CD4-positive, alpha-beta T cell treated with Interleukin-12 subunit alpha and Interleukin-12 subunit beta, for 1 hour (primary cell): ENCODE results near the gene RELT.

Experiments
- DNase-seq: peaks from one replicate; pipeline ENCODE4 v3.0.0-alpha.2; 2020

RELT gene, protein sequence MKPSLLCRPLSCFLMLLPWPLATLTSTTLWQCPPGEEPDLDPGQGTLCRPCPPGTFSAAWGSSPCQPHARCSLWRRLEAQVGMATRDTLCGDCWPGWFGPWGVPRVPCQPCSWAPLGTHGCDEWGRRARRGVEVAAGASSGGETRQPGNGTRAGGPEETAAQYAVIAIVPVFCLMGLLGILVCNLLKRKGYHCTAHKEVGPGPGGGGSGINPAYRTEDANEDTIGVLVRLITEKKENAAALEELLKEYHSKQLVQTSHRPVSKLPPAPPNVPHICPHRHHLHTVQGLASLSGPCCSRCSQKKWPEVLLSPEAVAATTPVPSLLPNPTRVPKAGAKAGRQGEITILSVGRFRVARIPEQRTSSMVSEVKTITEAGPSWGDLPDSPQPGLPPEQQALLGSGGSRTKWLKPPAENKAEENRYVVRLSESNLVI

DNA sequence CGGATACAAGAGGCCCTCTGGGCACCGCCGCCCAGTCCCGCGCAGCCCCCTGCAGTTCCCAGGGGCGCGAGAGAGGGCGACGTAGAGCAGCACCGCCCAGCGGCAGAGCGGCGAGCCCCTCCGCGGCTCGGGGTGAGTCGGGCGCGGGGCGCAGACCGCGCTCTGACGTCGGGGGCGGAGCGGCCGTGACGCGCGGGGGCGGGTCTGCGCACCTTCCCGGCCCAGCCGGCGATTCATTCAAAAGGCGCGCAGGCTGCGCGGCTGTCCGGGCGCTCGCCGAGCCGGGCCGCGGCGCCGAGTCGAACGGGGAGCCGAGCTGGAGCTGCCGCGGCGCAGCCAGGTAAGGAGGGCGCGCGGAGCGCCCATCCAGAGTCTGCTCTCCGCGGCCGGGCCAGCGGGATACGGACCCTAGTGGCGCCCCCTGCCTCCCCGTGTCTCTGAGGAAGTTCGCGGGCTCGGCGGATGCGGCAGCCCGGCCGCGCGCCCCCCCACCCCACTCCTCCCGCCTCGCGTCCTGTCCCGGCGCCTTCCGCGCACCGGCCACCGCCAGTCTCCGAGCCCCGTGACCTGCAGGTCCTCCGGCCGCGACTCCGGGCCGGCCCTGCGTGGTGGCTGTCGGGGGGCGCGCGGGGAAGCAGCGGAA lies at the start of gene RELT:
Gene RELT (plus strand): TSS at position 240 of the 643 bp plus-strand sequence. CDS start 12,738 bp downstream, outside the sequence.
- peak; percentile 96 for DNase-seq

DNA sequence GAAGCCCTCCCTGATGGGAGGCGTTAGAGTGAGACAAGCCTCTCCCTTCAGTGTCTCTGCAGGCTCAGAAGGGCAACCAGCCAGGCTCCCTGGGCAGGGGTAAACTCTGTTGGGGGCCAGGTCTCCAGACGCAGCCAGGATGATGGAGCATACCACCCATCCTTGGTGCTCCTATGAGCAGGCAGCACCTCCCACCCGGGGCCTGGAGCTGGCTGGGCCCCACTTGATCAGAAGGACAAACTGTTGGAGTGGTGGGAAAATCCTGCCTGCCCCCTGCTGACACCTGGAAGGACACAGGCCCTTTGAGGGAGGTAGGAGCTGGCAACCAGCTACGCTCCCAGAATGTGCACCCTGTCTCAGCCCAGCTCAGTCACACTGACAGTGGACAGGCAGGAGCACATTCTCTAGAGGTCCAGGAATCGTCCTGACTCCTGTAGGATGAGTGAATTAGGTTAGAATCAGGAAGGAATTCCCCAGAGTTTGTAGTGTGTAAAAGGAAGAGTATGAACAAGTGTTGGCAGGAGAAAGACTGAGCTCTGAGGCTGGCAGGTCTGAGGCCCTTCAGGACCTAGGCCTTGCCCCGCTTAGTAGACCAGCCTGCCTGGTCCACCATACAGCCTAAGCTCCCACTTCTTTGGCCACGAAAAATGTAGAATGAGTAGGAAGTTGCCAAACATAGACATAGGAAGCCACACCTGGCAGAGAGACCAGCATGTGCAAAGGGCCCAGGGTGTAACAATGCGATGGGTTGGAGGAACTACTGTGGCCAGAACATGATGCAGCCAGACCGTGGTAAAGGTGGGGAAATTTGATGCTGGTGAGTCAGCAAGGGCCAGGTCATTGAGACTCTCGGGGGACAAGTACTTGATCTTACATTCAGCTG lies 49.0 kb upstream of the RELT start:
- no peak for DNase-seq

DNA sequence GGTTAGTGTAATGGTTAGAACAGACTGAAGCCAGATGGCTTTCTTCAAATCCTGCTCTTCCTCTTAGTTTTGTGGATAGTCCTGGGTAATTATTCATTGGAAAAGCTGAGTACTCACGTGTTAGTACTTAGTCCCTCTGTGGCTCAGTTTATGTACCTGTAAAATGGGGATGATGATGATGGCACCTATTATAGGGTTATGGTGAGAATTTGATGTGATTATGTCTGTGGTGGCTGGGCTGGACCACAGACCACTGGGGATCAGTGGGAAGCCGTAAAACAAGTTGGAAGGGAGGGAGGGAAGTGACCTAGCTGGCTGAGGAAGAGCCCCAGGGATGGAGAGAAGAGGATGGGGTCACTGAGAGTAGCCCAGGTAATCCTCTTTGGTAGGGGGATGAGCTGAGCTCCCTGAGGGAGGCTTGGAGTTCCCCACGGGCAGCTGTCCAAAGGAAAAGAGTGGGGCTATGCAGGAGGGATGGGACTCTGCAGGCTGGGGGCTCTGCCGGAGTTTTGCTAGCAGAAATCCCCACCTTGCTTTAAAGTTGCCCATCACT lies 48.3 kb upstream of the RELT start:
- no peak for DNase-seq

DNA sequence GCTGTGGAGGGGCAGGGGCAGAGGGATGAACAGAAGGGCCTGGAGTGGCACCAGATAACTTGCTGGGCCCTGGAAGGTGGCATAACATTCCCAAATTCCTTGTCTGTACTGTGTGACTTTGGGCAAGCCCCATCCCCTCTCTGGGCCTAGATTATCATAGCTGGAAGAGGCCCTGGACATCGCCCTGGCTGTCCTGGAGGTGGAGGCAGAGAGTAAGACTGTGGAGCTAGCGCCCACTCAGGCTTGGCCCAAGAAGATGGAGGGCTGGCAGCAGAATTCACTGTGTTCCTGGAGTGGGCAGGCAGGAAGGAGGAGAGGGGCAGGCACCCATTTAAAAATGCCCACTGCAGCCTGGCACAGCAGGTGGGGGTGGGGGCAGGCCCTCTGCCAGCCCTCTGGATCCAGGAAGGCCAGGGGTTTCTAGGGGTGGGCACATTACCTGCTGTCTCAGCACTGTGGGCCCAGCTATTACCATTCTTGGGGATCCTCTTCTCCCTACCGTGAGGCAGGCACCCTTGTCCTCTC lies 45.6 kb upstream of the RELT start:
- no peak for DNase-seq

DNA sequence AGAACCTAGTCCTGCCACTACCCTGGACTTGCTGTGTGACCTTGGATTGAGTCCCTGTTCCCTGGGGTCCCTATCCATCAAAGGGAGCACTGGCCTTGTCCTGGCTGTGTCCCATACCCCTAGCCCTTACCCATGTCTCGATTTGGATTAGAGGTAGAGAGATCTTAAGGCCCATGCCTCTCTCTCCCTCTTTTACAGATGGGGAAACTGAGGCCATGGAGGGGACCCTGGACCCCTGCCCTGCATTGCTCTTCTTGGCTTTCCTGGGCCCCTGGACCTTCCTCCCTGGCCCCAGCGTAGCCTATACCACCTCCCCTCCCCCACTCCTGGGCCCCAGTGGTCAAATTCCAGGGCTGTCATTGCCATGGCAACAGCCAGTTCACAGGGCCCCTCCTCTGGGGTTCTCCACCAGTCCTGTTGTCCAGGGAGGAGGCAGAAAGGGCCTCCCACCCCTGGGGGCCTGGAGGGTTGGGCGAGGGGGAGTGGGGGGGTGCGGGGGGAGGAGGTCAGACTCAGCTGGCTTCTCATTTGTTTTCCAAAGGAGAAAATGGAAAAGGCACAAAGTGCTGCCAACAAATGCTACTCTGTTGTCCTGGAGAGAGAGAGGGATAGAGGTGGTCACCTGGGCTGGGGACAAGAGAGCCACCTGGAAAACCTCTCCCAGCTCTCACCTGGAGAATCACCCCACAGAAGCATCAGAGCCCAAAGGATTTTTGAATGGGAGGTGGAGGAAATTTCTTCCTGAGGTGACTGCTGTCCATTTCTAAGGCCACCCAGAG lies 44.9 kb upstream of the RELT start:
- no peak for DNase-seq

DNA sequence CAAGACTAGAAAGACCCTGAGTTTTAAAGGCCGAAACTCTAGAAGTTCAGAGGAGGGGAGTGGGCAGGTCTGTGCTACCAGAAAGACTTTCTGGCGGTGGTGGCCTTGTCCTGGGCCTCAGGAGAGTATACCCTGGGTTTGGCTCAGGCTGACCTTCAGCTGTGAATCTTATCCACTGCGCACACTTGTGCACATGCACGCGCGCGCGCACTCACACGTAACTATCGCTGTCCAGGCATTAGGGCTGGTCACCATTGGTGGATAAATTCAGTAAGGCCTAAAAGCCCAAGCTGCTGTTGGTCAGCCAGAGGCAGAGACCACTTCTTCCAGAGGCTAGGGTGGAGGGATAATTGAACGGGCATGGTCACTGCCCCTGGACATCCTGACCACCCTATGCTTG lies 43.0 kb upstream of the RELT start:
- DNase-seq = no peak

DNA sequence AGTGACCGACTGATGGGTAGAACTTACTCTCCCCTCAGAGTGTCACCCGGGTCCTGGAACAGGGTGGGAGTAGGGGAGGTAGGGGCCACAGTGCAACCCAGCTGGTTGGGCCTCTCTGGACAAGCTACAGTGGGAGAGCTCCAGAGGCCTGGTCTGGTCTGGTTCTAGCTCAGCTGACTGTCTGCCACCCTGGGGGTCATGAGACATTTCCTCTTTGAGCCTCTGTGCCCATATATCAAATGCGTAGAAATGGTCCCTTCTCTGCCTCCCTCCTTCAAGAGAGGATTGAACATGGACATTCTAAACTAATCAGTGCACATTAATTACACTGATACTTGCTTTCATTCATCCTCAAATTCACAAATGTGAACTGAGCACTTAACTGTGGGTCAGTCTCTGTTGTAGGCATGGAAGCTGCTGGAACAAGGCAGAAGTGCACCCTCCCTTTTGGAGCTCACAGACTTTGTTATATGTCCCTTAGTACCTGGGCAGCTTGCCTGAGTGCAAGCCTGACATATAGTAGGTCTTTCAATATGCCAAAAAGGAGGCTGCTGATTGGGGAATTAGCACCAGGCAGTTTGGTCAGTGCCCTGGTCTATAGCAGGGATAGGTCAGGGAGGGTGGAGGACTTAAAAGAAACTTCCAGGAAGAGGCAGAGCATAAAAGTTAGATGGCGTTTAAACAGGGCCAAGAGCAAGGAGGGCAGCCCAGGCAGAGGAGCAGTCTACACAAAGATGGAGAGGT lies 42.4 kb upstream of the RELT start:
- DNase-seq = no peak

DNA sequence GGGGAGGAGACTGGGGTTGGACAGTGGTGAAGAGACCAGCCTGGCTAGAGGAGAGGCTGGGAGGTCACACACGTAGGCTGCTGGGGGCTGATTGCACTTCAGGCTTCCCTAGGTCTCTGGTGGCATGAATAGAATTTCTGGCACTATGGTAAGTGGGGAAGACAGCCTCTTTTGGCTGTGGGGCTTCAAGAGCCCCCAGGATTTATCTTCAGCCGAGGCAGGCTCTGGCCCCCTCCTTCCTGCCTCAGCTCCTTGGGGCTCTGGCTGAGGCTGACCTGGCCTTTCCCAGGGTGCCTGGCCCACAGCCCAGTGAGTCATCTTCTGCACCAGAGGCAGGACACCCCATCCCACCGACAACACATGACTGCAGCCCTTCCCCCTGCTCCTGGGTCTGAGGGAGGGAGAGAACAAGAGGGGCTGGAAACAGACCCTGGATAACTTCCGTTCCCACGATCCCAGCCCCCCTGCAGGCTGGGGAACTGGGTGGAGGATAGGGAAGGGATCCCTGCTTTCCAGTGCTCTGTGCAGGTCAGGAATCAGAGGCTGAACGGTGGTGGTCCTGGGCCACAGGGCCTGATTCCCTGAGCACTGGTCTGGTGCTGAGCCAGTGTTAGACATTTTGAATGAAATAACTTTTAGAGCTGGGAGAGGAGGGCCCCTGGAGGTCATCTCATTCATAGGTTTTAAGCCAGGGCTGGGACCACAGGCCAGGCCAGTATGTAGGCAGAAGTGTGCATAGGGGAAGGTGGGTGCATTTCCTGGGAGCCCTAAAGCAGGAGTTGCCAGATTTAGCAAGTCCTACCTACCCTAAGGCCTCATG lies 41.6 kb upstream of the RELT start:
- DNase-seq = no peak

DNA sequence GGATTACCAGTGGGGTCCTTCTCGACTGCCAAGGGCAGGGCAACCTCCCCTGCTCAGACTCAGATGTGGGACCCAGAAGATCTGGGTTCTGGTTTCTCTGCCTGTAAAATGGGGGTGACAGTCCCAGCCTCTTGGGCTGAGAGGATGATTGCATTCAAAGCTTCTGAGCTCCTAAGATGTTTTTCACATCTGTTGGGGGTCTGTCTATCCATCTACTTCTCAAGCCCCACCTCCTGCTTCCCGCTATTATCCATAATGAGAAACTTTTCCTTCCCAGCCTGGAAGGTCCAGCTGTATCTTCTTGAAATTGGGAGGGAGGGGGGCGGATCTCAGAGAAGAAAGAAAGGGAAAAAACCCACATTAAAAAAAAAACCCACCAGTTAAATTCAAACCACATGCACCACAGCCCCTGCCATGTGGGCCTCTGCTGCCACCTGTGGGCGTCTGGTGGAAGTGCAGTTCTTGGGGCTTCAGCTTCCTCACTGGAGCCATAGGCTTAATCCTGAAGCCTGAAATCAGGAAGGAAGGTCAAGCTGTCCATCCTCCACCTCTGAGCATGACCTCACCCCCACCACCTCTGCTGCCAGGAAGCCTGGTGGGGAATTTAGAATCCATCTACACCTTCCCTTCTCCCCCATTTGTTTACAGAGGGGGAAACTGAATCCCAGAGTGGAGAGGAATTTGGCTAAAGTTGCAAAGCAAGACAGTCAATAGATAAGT lies 40.8 kb upstream of the RELT start:
- DNase-seq = peak; percentile 77

DNA sequence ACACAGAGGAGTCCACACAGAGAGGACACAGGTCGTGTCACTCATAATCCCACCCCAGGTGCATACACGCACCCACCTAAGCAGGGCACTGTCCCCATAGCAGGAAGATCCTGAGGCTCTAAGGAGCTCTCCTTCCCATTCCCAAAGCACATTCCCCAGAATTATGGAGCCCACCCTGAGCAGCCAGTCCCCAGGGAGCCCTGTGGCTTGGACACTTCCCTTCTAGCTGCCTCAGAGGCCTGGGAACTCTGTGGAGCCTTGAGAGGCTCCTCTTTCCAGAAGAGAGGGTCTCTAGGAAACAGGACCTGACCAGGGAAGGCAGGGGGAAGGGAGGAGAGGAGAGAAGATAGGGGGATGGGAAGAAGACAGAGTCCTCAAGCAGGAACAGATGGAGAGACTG lies 38.4 kb upstream of the RELT start:
- no peak for DNase-seq

DNA sequence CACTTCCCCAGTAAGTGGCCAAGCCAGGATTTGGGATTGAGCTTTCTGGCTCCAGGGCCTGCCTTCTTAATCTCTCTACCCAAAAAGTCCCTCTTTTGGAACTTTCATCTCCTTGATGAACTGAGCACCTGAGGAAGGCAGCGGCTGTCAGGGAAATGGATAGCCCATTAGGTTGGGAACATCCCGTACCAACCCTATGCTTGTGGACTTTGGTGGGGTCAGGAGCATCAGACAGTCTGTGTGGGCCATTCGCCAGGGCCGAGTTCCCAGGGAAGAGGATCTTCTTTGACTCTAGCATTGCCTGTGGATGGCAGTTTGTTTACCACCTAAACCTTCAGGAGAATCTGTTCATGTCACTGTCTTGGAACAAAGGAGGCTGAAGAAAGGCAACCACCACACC lies 37.9 kb upstream of the RELT start:
- DNase-seq = no peak

DNA sequence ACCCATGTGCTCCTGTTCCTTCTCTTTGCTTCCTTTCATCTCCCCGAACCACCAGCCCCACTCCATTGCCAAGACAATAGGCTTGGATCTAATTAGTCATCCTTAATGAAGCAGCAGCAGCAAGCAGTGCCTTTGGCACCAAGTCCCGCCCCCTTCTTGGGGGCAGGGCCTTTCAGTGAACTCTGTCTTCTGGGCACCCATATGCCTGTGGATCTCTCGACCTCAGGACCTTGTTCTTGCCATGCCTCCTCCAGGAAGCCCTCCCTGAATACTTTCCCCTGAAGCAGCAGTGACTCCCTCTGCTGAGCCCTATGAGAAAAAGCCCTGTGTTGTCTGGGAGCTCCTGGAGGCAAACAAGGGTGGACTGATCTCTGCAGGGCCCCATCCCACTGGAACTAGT lies 36.0 kb upstream of the RELT start:
- DNase-seq = no peak

DNA sequence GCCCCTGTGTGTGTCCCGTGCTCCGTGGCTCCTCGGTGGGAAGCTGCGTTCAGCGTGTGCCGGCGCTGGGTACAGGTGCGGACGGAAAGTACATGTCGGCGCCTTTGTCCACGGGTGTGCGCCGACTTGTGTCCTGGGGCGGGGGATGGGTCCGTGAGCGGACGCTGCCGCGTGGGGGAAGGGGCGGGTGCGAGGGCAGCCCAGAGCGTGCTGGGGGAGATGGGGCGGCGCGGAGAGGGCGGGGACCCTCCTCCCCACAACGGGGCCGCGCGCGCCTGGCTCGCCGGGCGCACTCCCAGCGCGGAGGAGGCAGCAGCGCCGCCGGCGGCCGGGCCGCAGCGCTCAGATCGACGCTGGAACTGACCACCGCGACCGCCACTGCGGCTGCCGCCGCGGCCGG lies 33.6 kb upstream of the RELT start:
- DNase-seq = no peak

DNA sequence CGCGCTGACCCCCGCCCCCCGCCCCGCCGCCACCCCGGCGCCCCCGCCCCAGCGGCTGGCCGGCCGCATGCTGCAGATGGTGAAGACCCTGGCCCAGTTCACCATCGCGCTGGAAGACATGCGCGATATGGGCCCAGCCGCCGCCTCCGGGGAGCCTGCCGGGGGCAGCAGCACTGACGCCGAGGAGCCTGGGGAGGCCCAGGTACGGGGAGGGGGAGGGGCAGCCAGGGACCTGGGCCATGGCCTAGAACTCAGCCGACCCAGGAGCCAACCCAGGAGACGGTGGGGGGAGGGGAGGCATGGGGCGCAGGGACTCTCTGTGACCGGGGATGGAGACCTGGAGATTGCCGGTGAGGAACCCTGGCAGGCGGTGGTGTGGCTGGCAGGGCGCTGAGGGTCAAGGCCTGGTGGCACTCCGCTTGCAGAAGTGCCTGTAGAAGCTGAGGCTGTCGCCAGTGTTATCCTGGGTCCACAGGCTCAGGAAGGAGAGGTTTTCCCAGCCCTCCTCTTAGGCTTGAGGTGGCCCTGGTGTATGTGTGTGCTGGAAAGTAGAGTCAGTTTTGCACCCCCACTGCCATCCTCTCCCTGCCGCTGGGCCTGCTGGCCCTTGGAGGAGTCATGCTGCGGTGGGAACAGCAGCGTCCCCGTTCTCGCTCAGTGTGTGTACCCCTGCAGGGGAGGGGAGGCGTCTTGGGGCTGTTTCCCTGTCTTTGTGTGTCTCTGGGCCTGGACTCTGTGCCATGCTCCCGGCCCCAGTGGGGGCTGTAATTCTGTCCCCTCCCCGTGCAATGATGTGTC lies 32.9 kb upstream of the RELT start:
- no peak for DNase-seq

DNA sequence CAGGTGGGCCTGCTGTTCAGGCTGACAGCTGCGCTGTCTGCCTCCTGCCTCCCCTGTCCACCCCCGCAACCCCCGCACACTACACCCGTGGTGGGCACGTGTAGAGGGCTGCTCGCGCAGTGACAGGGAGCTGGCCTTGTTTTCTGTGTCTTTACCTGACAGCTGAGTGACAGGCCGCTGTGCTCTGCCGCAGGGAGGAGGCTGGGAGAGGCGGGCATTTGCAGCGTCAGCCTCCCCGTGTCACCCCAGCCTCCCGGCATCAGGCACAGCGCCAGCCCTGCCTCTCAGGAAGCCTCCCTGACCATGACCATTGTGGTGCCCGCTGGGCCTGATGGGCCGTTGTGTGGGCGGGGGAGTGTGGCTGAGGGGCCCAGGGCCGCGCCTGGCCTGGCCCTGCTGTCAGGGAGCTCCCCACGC lies 32.0 kb upstream of the RELT start:
- DNase-seq = no peak

DNA sequence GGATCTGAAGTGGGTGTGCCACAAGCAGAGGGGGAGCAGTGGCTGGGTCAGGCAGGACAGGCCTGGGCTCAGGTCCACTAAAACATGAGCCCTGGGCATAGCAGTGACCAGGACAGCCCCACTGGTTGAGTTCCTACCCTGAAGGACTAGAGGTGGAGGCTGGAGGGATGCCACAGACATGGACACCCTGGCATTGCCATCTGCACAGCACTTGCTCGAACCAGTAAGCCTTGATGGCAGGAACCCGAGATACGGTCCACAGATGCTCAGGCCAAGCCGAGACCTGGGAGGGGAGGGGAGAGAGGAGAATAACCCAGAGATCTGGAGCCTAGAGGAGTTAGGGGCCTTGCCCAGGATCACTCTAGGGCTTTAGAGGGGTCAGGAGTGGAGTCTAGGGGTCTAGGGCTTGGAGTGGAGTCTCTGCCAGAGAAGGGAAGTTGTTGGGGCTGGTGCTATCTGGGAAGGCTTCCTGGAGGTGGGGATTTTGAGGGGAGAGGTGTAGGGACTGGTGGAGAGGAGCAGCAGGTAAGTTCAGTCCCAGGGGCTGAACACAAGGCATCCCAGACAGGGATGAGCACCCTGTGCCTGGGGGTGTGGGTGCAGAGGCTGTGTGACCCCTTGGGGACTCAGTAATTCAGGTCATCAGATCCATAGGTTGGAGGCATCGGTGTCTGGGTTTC lies 30.6 kb upstream of the RELT start:
- DNase-seq = no peak

DNA sequence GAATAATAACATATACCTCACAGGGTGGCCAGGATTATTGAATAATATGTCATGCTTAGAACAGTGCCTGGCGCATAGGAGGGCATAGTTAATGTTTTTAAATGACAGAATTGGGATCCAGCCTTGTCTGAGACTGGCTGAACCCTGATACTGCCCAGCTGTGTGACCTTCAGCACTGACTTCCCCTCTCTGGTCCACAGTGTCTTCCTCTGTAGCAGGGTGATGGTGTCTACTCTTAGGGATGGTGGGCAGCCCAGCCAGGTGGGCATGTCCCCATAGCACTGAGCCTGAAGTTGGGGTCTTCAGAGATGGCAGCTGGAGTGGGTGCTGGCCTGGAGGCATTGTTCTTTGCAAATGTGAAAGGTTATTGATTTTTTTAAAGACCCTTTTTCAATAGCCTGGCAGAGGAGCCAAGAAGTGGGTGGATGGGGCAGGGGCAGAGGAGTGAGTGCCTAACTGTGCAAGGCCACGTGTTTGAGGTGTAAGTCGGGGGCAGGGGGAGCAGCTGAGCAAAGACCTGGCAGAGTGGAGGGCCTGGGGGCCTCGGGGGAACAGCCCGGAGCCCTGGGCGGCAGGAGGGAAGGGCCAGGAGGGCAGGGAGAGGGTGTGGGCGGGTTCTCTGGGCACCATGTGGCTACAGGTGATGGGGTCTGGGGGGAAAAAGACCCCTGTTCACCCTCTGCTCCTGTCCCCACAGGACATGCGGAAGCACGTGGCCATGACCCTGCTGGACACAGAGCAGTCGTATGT lies 29.8 kb upstream of the RELT start:
- DNase-seq = no peak

DNA sequence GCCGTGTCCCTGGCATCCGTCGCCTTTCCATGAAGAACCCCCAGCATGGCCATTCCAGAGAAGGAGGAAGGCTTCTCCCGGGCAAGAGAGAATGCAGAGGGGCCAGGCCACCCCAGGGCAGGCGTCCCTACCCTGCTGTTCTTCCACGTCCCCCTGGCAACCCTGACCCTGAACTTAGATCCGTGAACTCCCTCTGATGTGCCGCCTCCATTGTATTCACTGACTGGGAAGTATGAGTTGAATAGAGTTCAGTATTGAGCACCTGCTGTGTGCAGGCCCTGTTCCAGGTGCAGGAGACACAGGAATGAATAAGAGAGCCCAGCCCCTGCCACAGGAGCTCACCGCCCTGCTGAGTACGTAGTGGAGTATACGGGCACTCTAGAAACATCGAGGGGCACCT lies 29.1 kb upstream of the RELT start:
- no peak for DNase-seq
